Measurements from ENCODE around the gene IGFL1. TPM values are rescaled to one million over a fixed set of nuclear protein-coding genes. Genes with fewer than 3 reads are reported as not detected.
"Not testable (repeated sequence)": the region's sequence is repeated elsewhere in the genome, so short reads cannot be mapped to it uniquely, and the experiment has no call there.

IGFL1 gene
- total RNA-seq, 3 donors from 2014 or later: not detected

GRCh38 chr19:46186101-46186716, 43.3 kb upstream of the IGFL1 start:
- TF ChIP-seq POLR2AphosphoS5 (IDR thresholded peaks at IDR 0.05) (no peak), POLR2A (IDR thresholded peaks at IDR 0.05) (no peak)
- TF ChIP-seq, protein P1, sequence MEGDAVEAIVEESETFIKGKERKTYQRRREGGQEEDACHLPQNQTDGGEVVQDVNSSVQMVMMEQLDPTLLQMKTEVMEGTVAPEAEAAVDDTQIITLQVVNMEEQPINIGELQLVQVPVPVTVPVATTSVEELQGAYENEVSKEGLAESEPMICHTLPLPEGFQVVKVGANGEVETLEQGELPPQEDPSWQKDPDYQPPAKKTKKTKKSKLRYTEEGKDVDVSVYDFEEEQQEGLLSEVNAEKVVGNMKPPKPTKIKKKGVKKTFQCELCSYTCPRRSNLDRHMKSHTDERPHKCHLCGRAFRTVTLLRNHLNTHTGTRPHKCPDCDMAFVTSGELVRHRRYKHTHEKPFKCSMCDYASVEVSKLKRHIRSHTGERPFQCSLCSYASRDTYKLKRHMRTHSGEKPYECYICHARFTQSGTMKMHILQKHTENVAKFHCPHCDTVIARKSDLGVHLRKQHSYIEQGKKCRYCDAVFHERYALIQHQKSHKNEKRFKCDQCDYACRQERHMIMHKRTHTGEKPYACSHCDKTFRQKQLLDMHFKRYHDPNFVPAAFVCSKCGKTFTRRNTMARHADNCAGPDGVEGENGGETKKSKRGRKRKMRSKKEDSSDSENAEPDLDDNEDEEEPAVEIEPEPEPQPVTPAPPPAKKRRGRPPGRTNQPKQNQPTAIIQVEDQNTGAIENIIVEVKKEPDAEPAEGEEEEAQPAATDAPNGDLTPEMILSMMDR (IDR thresholded peaks at IDR 0.05): no peak

GRCh38 chr19:46186717-46187101, 42.8 kb upstream of the IGFL1 start:
- peaks cover 0 to 17% of the 10 kb centered on the region in 2 donors for H3K27me3 ChIP-seq
- intact Hi-C loops (cut with DNase I; ENCODE audit: low total_unique reads): no loop called here
- H3K4me1 ChIP-seq: no peaks in the 10 kb centered on the region
- H3K36me3 ChIP-seq: no peaks in the 10 kb centered on the region
- no peaks in the 10 kb centered on the region for H3K9me3 ChIP-seq
- no peak for DNase-seq (ENCODE audit: low spot score in 2 of 2)
- H3K27ac ChIP-seq: no peak overlapping the region
- TF ChIP-seq POLR2AphosphoS5 (IDR thresholded peaks at IDR 0.05): no peak
- TF ChIP-seq, protein P1 (IDR thresholded peaks at IDR 0.05): no peak
- no peak overlapping the region for H3K4me3 ChIP-seq

More at GRCh38 chr19:46186101-46186716, 43.3 kb upstream of the IGFL1 start:
- no peaks in the 10 kb centered on the region for H3K4me1 ChIP-seq
- no peak overlapping the region for H3K27ac ChIP-seq
- no peaks in the 10 kb centered on the region for H3K36me3 ChIP-seq
- H3K4me3 ChIP-seq: no peak overlapping the region
- intact Hi-C loops (cut with DNase I; ENCODE audit: low total_unique reads): no loop called here
- H3K27me3 ChIP-seq: peaks cover 0 to 17% of the 10 kb centered on the region in 2 donors
- no peaks in the 10 kb centered on the region for H3K9me3 ChIP-seq
- DNase-seq (ENCODE audit: low spot score in 2 of 2): no peak

DNA sequence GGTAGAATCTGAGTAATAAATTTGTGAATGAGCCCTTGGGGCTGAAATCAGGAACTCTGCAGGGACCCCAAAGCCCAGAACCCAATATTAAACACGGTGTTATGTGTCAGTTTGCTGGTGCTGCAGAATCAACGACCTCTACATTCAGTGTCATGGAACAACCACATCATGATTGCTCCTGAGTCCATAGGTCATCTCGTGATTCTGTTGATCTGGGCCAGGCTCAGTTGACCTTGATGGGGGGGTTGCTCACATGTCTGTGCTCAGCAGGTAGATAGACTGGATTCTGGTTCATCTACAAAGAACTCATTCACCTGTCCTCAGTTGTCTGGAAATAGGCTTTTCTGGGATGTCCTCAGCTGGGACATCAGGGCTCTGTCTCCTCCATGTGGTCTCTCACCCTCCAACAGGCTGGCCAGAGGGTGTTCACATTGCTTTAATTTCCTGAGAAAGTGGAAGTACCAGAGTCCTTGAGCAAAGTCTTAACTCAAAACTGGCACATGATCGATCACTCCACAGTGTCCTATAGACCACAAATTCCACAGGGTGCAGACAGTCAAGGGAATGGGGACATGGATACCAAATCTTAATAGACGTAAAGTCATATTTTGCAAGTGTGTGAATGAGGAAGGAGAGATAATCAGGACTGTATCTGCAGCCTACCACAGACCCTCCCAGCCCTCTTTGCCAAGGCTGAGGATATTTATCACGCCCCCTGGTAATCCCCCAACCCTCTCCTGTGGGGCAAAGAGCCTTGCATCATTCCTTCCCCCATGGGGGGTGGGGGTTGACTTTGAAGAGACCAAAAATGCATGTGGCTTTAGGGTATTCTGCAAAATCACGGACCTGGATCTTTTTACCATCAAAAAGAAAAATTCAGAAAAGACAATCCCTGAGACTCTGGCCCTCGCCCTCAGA, 39.3 kb upstream of the IGFL1 start:
- no peak for DNase-seq (ENCODE audit: low spot score in 2 of 2)
- Histone ChIP-seq H3K4me1 (no peaks in the 10 kb centered on the region), H3K4me3 (no peak overlapping the region), H3K9me3 (no peaks in the 10 kb centered on the region), H3K27ac (no peak overlapping the region), H3K27me3 (peaks cover 0 to 17% of the 10 kb centered on the region in 2 donors), H3K36me3 (no peaks in the 10 kb centered on the region)
- TF ChIP-seq POLR2A (IDR thresholded peaks at IDR 0.05) (no peak), POLR2AphosphoS5 (IDR thresholded peaks at IDR 0.05) (no peak)
- TF ChIP-seq, protein P1 (IDR thresholded peaks at IDR 0.05): no peak
- intact Hi-C loops (cut with DNase I; ENCODE audit: low total_unique reads): loop anchor here (1.0 kb wide), 1 partner anchor 109 kb away; no protein-coding TSS in a partner anchor

DNA sequence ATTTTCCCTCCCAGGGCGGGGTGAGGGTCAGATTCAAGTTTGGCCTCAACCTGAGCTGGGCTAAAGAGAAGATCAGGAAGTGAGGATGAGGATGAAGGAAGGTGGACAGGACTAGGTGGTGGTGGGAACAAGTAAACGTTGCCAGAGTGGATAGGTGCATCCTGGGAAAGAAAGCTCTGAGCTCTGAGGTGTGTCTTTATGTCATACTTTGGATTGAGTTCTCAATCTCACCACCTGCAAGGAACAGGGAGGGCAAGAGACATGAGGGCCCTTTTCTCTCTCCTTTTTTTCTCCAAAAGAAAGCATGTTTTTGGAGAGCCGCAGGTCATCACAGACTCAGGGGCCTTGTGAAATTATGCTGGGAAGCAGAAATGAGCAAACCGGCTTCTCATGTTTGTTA, 38.2 kb upstream of the IGFL1 start:
- peaks cover 0 to 17% of the 10 kb centered on the region in 2 donors for H3K27me3 ChIP-seq
- H3K4me1 ChIP-seq: no peaks in the 10 kb centered on the region
- no peaks in the 10 kb centered on the region for H3K36me3 ChIP-seq
- no peak overlapping the region for H3K4me3 ChIP-seq
- intact Hi-C loops (cut with DNase I; ENCODE audit: low total_unique reads): no loop called here
- TF ChIP-seq, protein P1 (IDR thresholded peaks at IDR 0.05): no peak
- TF ChIP-seq POLR2A (IDR thresholded peaks at IDR 0.05): no peak
- TF ChIP-seq POLR2AphosphoS5 (IDR thresholded peaks at IDR 0.05): no peak
- DNase-seq (ENCODE audit: low spot score in 2 of 2): no peak
- no peak overlapping the region for H3K27ac ChIP-seq
- no peaks in the 10 kb centered on the region for H3K9me3 ChIP-seq

- no peak for DNase-seq (ENCODE audit: low spot score in 2 of 2)
- Histone ChIP-seq H3K27ac (no peak overlapping the region), H3K27me3 (peaks cover 0 to 24% of the 10 kb centered on the region in 2 donors)
These were observed 37.6 kb upstream of the IGFL1 start for GRCh38 chr19:46191972-46192371.

DNA sequence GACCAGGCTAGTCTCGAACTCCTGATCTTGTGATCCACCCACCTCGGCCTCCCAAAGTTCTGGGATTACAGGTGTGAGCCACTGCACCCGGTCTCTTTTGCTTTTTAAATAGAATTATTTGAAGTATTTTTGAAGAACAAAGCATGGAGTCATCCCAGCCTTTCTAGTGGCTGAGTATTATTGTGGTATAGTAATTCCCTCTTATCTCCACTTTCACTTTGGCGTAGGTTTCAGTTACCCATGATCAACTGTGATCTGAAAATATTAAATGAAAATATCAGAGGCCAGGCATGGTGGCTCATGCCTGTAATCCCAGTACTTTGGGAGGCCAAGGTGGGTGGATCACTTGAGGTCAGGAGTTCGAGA, 36.9 kb upstream of the IGFL1 start:
- Histone ChIP-seq H3K27ac (peak overlapping the region; percentile 38 to 67), H3K27me3 (peaks cover 0 to 24% of the 10 kb centered on the region in 2 donors)
- DNase-seq (ENCODE audit: low spot score in 2 of 2); intact Hi-C loops (cut with DNase I; ENCODE audit: low total_unique reads); H3K4me1 ChIP-seq; H3K9me3 ChIP-seq; H3K4me3 ChIP-seq; H3K36me3 ChIP-seq: not testable (repeated sequence)

More at GRCh38 chr19:46191972-46192371, 37.6 kb upstream of the IGFL1 start:
- no peak overlapping the region for H3K4me3 ChIP-seq
- no peaks in the 10 kb centered on the region for H3K9me3 ChIP-seq
- TF ChIP-seq POLR2AphosphoS5 (IDR thresholded peaks at IDR 0.05) (no peak), POLR2A (IDR thresholded peaks at IDR 0.05) (no peak)
- TF ChIP-seq, protein P1 (IDR thresholded peaks at IDR 0.05): no peak
- no peaks in the 10 kb centered on the region for H3K4me1 ChIP-seq
- intact Hi-C loops (cut with DNase I; ENCODE audit: low total_unique reads): no loop called here
- no peaks in the 10 kb centered on the region for H3K36me3 ChIP-seq
